TTC549 (cell line): ENCODE measurements around the gene CUX1.
"Not testable (repeated sequence)": the region's sequence is repeated elsewhere in the genome, so short reads cannot be mapped to it uniquely, and the experiment has no call there.

Experiments
- FAIRE-seq: peaks from 2 replicates; lab custom pipeline; 2012; peaks lifted over from hg19 to GRCh38; lab: Jason Lieb, UNC

CUX1 gene

GRCh38 chr7:101985903-101986734, 168.7 kb downstream of the CUX1 start:
- no peak for FAIRE-seq

- no peak for FAIRE-seq
Measured at GRCh38 chr7:101987494-101987893, 170.1 kb downstream of the CUX1 start.

- not testable (repeated sequence) for FAIRE-seq
Measured at GRCh38 chr7:101988060-101988459, 170.6 kb downstream of the CUX1 start.

GRCh38 chr7:101988513-101988912, 171.1 kb downstream of the CUX1 start:
- FAIRE-seq: no peak

- no peak for FAIRE-seq
Measured at GRCh38 chr7:101989101-101989500, 171.7 kb downstream of the CUX1 start.

- no peak for FAIRE-seq
Measured at GRCh38 chr7:101990811-101991418, 173.5 kb downstream of the CUX1 start.

GRCh38 chr7:101991860-101992259, 174.4 kb downstream of the CUX1 start:
- no peak for FAIRE-seq

GRCh38 chr7:101993311-101993710, 175.9 kb downstream of the CUX1 start:
- FAIRE-seq: no peak

- FAIRE-seq: no peak
Measured at GRCh38 chr7:101995121-101995520, 177.7 kb downstream of the CUX1 start.

- no peak for FAIRE-seq
Measured at GRCh38 chr7:101996131-101996691, 178.8 kb downstream of the CUX1 start.

- no peak for FAIRE-seq
Measured at GRCh38 chr7:101996876-101997275, 179.4 kb downstream of the CUX1 start.

GRCh38 chr7:101998029-101998905, 180.8 kb downstream of the CUX1 start:
- FAIRE-seq: no peak

- no peak for FAIRE-seq
Measured at GRCh38 chr7:101998906-101999240, 181.4 kb downstream of the CUX1 start.

GRCh38 chr7:101999393-101999792, 182.0 kb downstream of the CUX1 start:
- FAIRE-seq: no peak

- FAIRE-seq: no peak
Measured at GRCh38 chr7:102000123-102000522, 182.7 kb downstream of the CUX1 start.

- FAIRE-seq: no peak
Measured at GRCh38 chr7:102004229-102004628, 186.8 kb downstream of the CUX1 start.

- FAIRE-seq: no peak
Measured at GRCh38 chr7:102004848-102005247, 187.4 kb downstream of the CUX1 start.

GRCh38 chr7:102005933-102006480, 188.6 kb downstream of the CUX1 start:
- no peak for FAIRE-seq

- no peak for FAIRE-seq
Measured at GRCh38 chr7:102006695-102007094, 189.3 kb downstream of the CUX1 start.

GRCh38 chr7:102008535-102009262, 191.3 kb downstream of the CUX1 start:
- FAIRE-seq: no peak

- no peak for FAIRE-seq
Measured at GRCh38 chr7:102009628-102010027, 192.2 kb downstream of the CUX1 start.
